SK-N-SH (cell line): ENCODE results near the gene PGAP3. TPM values are rescaled to one million over a fixed set of nuclear protein-coding genes. Genes with fewer than 3 reads are reported as not detected.

Experiments
- CTCF ChIA-PET: fragments of 300-600, 350-600 bp; formaldehyde crosslinking; extraction: SDS; loops from one replicate; lab custom pipeline; 2021; lab: Yijun Ruan, JAX
- POLR2A ChIA-PET: fragments of 350-600 bp; sonication (Branson Sonifier 250); formaldehyde crosslinking; extraction: SDS; loops from one replicate; lab custom pipeline; 2020; ENCODE audit warnings: antibody characterized with exemption, inconsistent platforms; lab: Yijun Ruan, JAX
- DNase-seq: peaks from one replicate; pipeline ENCODE4 v3.0.0; 2012
- H2AFZ ChIP-seq: fragments of 200-600 bp; sonication (generic); 2 replicates; pipeline ENCODE4 v1.8.1; 2016; ENCODE audit warnings: antibody characterized with exemption, mild to moderate bottlenecking, low read depth
- H3F3A ChIP-seq: fragments of 200-600 bp; sonication (generic); replicated peaks from 2 replicates; pipeline ENCODE3; 2016; ENCODE audit warnings: antibody characterized with exemption, mild to moderate bottlenecking; ENCODE audit not compliant: insufficient read depth
- H3K27ac ChIP-seq, 2 experiments: fragments of 200-500 bp in 1 of 2; fragments of 200-600 bp in 1 of 2; sonication (Bioruptor generic) in 1 of 2; sonication (generic), shearing (Covaris generic) in 1 of 2; 2 replicates each; pipeline versions ENCODE4 v1.5.1 to v1.6.1; 2014 to 2016; ENCODE audit warnings: low read depth in 2 of 2, inconsistent platforms in 1 of 2, low read length in 1 of 2, mild to moderate bottlenecking in 1 of 2, mixed read lengths in 1 of 2
- H3K27me3 ChIP-seq: fragments of 200-600 bp; sonication (generic), shearing (Covaris generic); 2 replicates; pipeline ENCODE4 v1.6.1; 2016; ENCODE audit warnings: mixed run types; ENCODE audit not compliant: insufficient read depth
- H3K36me3 ChIP-seq, 2 experiments: fragments of 200-500 bp in 1 of 2; fragments of 200-600 bp in 1 of 2; sonication (Bioruptor generic) in 1 of 2; sonication (generic) in 1 of 2; replicated peaks in 1 of 2; 2 replicates each; pipeline versions ENCODE3 to v1.5.1; 2014 to 2016; ENCODE audit warnings: low read length in 1 of 2, mild to moderate bottlenecking in 1 of 2; ENCODE audit not compliant: insufficient read depth in 2 of 2, control insufficient read depth in 1 of 2
- H3K4me1 ChIP-seq, 2 experiments: fragments of 200-500 bp in 1 of 2; fragments of 200-600 bp in 1 of 2; sonication (Bioruptor generic) in 1 of 2; sonication (generic), shearing (Covaris generic) in 1 of 2; 2 replicates each; pipeline versions ENCODE4 v1.5.1 to v1.6.1; 2014 to 2016; ENCODE audit warnings: low read depth in 1 of 2, low read length in 1 of 2, mixed run types in 1 of 2; ENCODE audit not compliant: insufficient read depth in 2 of 2, control insufficient read depth in 1 of 2
- H3K4me2 ChIP-seq: fragments of 200-600 bp; sonication (generic), shearing (Covaris generic); 2 replicates; pipeline ENCODE4 v1.6.1; 2017; ENCODE audit warnings: mixed run types
- H3K4me3 ChIP-seq, 2 experiments: fragments of 200-500 bp in 1 of 2; fragments of 200-600 bp in 1 of 2; sonication (Bioruptor generic) in 1 of 2; sonication (generic), shearing (Covaris generic) in 1 of 2; 2 replicates each; pipeline versions ENCODE4 v1.5.1 to v1.8.1; 2014 to 2016; ENCODE audit warnings: low read depth in 2 of 2, inconsistent platforms in 1 of 2, low read length in 1 of 2, mild to moderate bottlenecking in 1 of 2, mixed read lengths in 1 of 2, moderate library complexity in 1 of 2
- H3K79me2 ChIP-seq: fragments of 200-600 bp; sonication (generic); 2 replicates; pipeline ENCODE4 v1.8.1; 2017; ENCODE audit warnings: mild to moderate bottlenecking; ENCODE audit not compliant: insufficient read depth
- H3K9ac ChIP-seq: fragments of 200-600 bp; sonication (generic); 2 replicates; pipeline ENCODE4 v1.6.1; 2017; ENCODE audit warnings: mixed run types
- H3K9me2 ChIP-seq: fragments of 200-600 bp; sonication (generic); 2 replicates; pipeline ENCODE4 v1.6.1; 2017; ENCODE audit warnings: mixed run types
- H3K9me3 ChIP-seq: fragments of 200-600 bp; sonication (generic); 2 replicates; pipeline ENCODE4 v1.6.1; 2017; ENCODE audit warnings: mixed run types, mild to moderate bottlenecking, moderate library complexity
- H4K20me1 ChIP-seq: fragments of 200-600 bp; sonication (generic); 2 replicates; pipeline ENCODE4 v1.6.1; 2017; ENCODE audit warnings: mild to moderate bottlenecking, mixed run types; ENCODE audit not compliant: insufficient read depth
- CTCF ChIP-seq: fragments of 200-600 bp; sonication (generic); IDR thresholded peaks from 2 replicates; pipeline ENCODE4 v1.6.1; 2017; ENCODE audit warnings: antibody characterized with exemption, mild to moderate bottlenecking, moderate library complexity
- FOSL2 ChIP-seq: IDR thresholded peaks from 2 replicates; pipeline ENCODE4 v1.4.0; 2012; ENCODE audit warnings: low read depth, mild to moderate bottlenecking, moderate library complexity, borderline replicate concordance
- FOXM1 ChIP-seq: IDR thresholded peaks from 2 replicates; pipeline ENCODE4 v1.4.0; 2012; ENCODE audit warnings: low read depth, mild to moderate bottlenecking
- GATA2 ChIP-seq: sonication (generic); formaldehyde crosslinking; IDR thresholded peaks from 2 replicates; pipeline ENCODE4 v1.5.0; 2020; ENCODE audit warnings: mild to moderate bottlenecking, missing genetic modification reagents
- JUND ChIP-seq: IDR thresholded peaks from 2 replicates; pipeline ENCODE4 v1.4.0; 2012
- RFX5 ChIP-seq: IDR thresholded peaks from 2 replicates; pipeline ENCODE4 v1.6.1; 2012; ENCODE audit warnings: mild to moderate bottlenecking, improper control_type of control experiment, low read length
- RXRA ChIP-seq: IDR thresholded peaks from 2 replicates; pipeline ENCODE4 v1.4.0; 2012; ENCODE audit warnings: low read depth, mild to moderate bottlenecking, borderline replicate concordance
- SIN3A ChIP-seq: IDR thresholded peaks from 2 replicates; pipeline ENCODE4 v1.6.1; 2012; ENCODE audit warnings: low read depth, mild to moderate bottlenecking, low read length, moderate library complexity, borderline replicate concordance
- TCF12 ChIP-seq: IDR thresholded peaks from 2 replicates; pipeline ENCODE4 v1.4.0; 2012
- TEAD4 ChIP-seq: IDR thresholded peaks from 2 replicates; pipeline ENCODE4 v1.4.0; 2012; ENCODE audit warnings: mild to moderate bottlenecking, borderline replicate concordance; ENCODE audit not compliant: insufficient read depth
- WGBS: methylation state at CpG from one replicate; pipeline ENCODE4 v1.1.6; 2017; ENCODE audit warnings: low lambda C conversion rate; 5-methylcytosine and 5-hydroxymethylcytosine counted together
- polyA plus RNA-seq, 3 experiments: library from polyadenylated mRNA; depleted of rRNA; stranded (reverse); fragments of >200 nt; gene quantifications; 2 replicates each; pipeline ENCODE4 v1.2.3, GENCODE V29; 2012
- TF ChIP-seq, protein P1 (sequence below): IDR thresholded peaks from 2 replicates; pipeline ENCODE4; 2012

PGAP3 gene
- polyA plus RNA-seq, 1 of the 3 experiments (the other 2 are of a cell fraction): 20.9 TPM

DNA sequence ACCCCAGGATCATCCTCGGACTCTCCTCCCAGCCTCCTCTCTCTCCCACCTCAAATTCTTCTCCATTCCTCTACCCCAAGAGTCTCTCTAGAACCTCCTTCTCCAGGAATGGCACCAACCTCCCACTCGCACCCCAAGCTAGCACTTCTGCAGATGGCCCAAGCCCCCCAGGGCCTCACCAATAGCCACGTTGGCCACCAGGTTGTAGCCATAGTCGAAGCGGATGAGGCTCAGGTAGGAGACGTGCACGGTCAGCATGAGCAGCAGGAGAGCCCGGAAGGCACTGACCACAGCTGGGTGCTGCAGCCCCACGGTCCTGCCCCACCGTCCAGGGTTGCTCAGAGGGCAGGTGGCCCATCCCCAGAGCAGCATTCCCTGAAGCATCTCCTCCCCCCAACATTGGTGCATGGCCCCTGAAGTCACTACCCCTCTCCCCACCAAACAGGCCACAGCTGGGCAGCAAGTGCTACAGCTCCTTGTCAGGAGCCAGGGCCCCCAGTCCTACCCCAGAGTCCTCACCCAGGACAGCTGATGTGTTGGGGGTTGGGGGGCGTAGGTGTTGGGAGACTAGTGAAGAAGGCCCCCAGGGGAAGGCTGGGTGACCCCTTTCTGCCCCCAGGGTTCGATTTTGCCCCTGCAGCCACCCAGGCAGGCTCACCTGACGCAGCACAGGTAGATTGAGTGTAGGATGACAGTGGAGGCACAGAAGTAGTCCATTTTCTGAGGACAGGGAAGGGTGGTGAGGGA is 14.3 kb downstream of the PGAP3 start:
- no peaks in the 10 kb centered on the region for H3K79me2 ChIP-seq
- DNase-seq: no peak
- ChIA-PET CTCF (interaction anchor here (2.1 to 15.8 kb wide), 4 partner anchors 20 to 57 kb away, joined by 8 to 279 read pairs (median 80); partner anchors contain the start of genes MIEN1 and PPP1R1B), POLR2A (no interaction called here)
- no peak overlapping the region for H3K4me3 ChIP-seq
- WGBS: 36% methylated on average over 6 of the region's 13 CpGs
- peaks cover 0 to 2% of the 10 kb centered on the region in 2 experiments; a peak in 1 of 4 replicates for H3K4me1 ChIP-seq
- no peaks in the 10 kb centered on the region for H3K27me3 ChIP-seq
- no peaks in the 10 kb centered on the region for H3K36me3 ChIP-seq
- no peak overlapping the region for H2AFZ ChIP-seq
- H3F3A ChIP-seq: no peaks in the 10 kb centered on the region
- no peaks in the 10 kb centered on the region for H3K9me3 ChIP-seq
- no peak overlapping the region for H3K9ac ChIP-seq
- H3K9me2 ChIP-seq: no peaks in the 10 kb centered on the region
- TF ChIP-seq, protein P1, sequence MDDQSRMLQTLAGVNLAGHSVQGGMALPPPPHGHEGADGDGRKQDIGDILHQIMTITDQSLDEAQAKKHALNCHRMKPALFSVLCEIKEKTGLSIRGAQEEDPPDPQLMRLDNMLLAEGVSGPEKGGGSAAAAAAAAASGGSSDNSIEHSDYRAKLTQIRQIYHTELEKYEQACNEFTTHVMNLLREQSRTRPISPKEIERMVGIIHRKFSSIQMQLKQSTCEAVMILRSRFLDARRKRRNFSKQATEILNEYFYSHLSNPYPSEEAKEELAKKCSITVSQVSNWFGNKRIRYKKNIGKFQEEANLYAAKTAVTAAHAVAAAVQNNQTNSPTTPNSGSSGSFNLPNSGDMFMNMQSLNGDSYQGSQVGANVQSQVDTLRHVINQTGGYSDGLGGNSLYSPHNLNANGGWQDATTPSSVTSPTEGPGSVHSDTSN: no peak
- TF ChIP-seq TCF12 (no peak), RXRA (no peak), RFX5 (no peak), GATA2 (no peak), FOXM1 (no peak)
- H3K4me2 ChIP-seq: no peak overlapping the region
- no peak overlapping the region for H3K27ac ChIP-seq
- H4K20me1 ChIP-seq: no peaks in the 10 kb centered on the region

GRCh38 chr17:39672522-39673334 is 15.1 kb downstream of the PGAP3 start:
- Histone ChIP-seq H3K9me2 (no peaks in the 10 kb centered on the region), H3K27me3 (no peaks in the 10 kb centered on the region), H3K4me1 (peaks cover 0 to 2% of the 10 kb centered on the region in 2 experiments; a peak in 1 of 4 replicates), H4K20me1 (no peaks in the 10 kb centered on the region), H3K9me3 (no peaks in the 10 kb centered on the region), H3K79me2 (no peaks in the 10 kb centered on the region), H3K4me3 (no peak overlapping the region), H3K9ac (no peak overlapping the region), H3F3A (no peaks in the 10 kb centered on the region), H3K4me2 (no peak overlapping the region), H2AFZ (no peak overlapping the region), H3K36me3 (no peaks in the 10 kb centered on the region), H3K27ac (no peak overlapping the region)
- CTCF ChIA-PET: interaction anchor here (0.7 to 15.8 kb wide), 11 partner anchors 8 to 59 kb away, joined by 3 to 279 read pairs (median 9); partner anchors contain the start of genes MIEN1 and PPP1R1B
- DNase-seq: no peak
- 75% methylated on average over 10 of the region's 15 CpGs for WGBS
- POLR2A ChIA-PET: interaction anchor here (0.7 kb wide), 1 partner anchor 15 kb away, joined by 3 read pairs; the partner anchor contains the start of gene PGAP3
- TF ChIP-seq CTCF (peak; percentile 5; the same call in 1 of the 2 replicates), SIN3A (no peak), JUND (no peak), TEAD4 (no peak), FOSL2 (no peak)
